Esophagus mucosa (tissue), 1 donor: ENCODE results near the gene RBM10. TPM values are rescaled to one million over a fixed set of nuclear protein-coding genes. Genes with fewer than 3 reads are reported as not detected.

ENCODE experiments used
- ATAC-seq: fragments of 200-7000 bp; cut with Tn5 transposase; one replicate; pipeline ENCODE4 v1.9.1; 2020
- total RNA-seq: library from RNA; stranded (reverse); gene quantifications from one replicate; pipeline ENCODE4 v1.2.4, GENCODE V29; 2023
- donor health status: DM: yes; HTN: yes; CAD: no.

RBM10 gene
- total RNA-seq, 1 donor from 2014 or later, result 23.6 TPM

DNA sequence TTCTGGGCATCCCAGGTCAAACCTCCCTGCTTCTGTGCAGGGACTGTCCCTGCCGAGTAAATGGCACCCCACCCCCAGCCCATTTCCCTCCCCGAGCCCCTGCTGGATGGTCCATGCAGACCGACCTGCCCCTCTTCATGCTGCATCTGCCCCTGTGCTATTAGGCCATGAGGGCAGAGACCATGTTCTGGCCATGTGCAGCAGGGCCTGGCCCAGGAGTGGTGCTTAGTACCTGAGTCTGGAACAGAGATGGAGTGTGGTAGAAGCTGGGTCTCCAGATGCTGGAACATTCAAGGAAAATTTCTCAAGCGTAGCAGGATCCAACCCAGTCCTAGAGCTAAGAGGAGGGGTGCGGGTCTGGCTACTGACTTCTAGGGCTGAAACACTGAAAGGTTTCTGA, 33.3 kb downstream of the RBM10 start:
- ATAC-seq, result no peak

- peak; percentile 79 for ATAC-seq
These were observed 34.4 kb downstream of the RBM10 start for GRCh38 chrX:47179221-47179927.

GRCh38 chrX:47179928-47180255, 34.9 kb downstream of the RBM10 start:
- no peak for ATAC-seq

DNA sequence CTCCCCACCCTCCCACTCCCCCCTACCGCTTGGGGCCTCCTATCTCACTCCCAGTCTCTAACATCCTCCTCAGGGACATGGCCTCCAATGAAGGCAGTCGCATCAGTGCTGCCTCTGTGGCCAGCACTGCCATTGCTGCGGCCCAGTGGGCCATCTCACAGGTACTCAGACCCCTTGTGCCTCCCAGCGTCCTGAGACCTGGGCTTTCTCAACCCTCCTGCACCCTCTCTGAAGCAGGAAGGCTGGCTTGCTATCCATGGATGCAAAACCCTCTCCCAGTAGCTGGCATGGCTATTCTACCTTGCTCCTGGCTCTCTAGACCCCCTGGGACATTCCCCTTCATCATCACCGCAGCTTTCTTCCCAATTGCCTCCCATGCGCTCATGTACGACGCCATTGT, 35.3 kb downstream of the RBM10 start:
- no peak for ATAC-seq

GRCh38 chrX:47181301-47181700, 36.3 kb downstream of the RBM10 start:
- no peak for ATAC-seq

- no peak for ATAC-seq
These were observed 37.2 kb downstream of the RBM10 start for GRCh38 chrX:47182106-47182700.

GRCh38 chrX:47184486-47184885, 39.5 kb downstream of the RBM10 start:
- ATAC-seq, result no peak

GRCh38 chrX:47185241-47185640, 40.2 kb downstream of the RBM10 start:
- ATAC-seq, result no peak

GRCh38 chrX:47186096-47186740, 41.2 kb downstream of the RBM10 start:
- no peak for ATAC-seq

DNA sequence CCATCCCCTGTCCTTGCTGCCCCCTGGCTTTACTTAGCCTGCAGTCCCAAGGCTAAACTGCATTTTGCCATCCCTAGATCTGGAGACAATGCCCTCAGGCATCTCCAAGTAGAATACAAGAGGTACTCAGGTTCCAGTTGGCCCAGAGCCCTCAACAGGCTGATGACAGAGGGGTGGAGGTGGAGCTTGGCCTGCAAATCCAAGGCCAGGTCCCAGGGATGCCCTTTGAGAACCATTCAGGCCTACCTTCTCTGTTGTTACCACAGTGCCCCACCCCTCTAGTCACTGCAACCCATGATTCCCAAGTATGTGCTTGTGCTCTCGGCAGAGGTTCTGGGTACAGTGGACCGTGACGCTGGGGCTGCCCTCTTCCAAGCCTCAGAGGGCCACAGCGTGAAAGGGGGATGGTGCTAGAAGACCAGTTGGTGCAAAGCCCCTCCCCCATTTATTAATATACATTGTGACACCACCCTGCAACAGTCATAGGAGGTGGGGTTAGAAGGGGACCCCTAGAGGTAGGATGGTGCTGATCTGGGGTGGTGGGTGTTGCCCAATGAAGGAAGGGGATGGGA, 42.2 kb downstream of the RBM10 start:
- no peak for ATAC-seq

DNA sequence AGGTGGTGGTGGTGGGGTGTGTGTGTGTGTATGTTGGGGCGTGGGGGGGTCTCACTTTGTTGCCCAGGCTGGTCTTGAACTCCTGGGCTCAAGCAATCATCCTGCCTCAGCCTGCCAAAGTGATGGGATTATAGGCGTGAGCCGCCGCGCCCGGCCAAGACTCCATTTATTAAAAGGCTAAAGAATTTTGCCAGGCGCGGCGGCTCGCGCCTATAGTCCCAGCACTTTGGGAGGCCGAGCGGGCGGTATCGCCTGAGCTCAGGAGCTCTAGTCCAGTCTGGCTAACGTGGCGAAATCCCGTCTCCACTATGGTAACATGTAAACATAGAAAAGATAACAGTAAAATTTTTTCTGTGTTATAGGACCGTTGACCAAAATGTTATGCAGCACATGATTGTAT, 44.9 kb downstream of the RBM10 start:
- ATAC-seq, result no peak

DNA sequence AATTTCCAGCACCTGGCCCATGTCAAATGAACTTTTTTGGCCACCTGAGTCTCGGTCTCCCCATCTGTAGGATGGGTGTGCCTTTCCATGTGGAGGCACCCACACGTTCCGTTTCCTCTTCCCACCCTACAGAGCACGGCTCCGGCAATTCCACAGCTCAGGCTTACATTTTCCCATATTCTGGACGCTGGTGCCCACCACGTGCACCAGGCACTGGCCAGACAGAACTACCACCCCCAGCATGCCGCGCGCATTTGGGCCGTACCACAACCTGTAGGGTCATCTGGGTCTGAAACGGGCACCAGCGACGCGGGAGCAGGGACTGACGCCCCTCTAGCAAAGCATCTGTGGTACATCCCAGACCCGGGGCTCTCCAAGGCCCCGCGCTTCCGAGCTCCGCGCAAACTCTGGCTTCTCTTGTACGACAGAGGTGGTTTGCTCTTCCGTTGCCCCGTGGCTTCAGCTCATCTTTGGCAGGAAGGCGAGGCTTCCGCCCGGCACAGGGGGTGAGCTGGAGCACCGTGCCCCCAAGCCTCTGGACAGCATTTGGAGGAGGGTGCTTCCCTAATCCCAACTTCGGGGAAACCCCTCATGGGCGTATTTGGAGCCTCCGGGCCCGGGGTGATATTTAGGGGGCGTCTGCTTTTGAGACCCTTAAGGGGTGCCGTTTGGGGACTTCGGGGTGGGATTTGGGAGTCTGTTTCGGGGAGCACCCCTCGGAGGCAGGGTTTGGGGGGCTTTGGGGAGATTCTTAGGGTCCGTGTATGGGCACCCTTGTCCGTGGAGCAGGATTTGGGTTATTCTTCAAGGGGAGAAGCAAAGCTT, 45.6 kb downstream of the RBM10 start:
- peak; percentile 76 for ATAC-seq

- ATAC-seq, result peak; percentile 32
These were observed 46.3 kb downstream of the RBM10 start for GRCh38 chrX:47191331-47191730.

DNA sequence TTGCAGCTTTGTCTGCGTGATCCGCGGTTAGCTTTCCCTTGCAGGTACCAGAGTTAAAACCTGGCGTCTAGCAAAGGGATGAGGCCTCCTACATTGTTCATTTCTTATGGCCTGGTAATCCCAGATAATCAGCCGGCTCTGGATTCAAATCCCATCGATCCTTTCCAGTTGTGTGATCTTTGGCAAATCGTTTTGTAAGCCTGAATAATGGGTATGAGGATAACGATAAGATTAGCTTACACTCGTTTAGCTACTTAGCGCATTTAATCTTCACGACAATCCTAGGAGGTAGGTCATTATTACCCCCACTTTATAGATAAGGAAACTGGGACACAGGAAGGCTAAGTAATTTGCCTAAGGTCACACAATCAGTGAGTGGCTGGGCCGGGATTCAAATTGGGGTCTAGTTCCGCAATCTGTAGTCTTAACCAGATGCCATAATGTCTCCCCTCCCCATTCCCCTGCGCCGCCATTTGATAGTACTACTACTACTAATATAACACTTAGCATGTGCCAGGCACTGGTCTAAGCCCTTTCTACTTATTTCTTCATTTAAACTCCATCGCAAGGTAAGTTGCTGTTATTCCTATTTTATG, 46.9 kb downstream of the RBM10 start:
- no peak for ATAC-seq

DNA sequence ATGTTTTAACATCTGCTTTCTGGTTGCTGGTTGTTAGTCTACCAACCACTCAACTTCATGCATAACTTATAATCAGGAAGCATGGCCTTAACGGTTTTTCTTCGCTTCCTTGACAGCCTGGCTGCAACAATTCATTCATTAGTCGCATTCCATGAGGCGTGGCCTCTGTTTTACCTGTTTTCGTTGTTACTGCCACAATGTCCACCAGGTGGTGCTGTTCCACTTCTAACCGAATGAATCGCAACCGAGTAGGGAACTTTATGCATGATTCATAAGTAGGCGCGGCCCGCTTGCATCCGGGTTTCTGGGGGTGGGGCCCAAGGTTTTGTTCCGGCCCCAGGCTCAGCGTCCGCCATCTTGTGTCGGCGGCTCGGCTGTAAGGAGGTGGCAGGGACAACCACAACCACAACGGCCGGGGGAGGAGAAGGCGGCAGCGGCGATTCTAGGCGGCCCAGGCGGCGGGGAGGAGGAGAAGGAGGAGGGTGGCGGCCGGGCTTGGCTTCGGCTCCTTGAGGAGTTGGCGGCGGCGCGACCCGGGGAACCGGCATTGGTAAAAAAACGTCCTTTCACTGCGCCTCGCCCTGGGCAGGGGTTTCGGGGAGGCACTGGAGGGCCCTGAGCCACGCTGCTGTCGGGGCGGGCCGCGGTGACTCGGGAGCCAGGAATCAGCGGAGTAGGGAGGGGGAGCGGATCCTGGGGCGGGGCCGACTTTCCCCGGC, 48.6 kb downstream of the RBM10 start, which contains the start of gene UBA1:
Gene UBA1, plus strand, starts transcription at position 355 of the 719 bp plus-strand sequence. CDS start 4,974 bp downstream, outside the sequence.
- peak; percentile 92 for ATAC-seq

- ATAC-seq, result no peak
These were observed 49.3 kb downstream of the RBM10 start for GRCh38 chrX:47194194-47194787.

DNA sequence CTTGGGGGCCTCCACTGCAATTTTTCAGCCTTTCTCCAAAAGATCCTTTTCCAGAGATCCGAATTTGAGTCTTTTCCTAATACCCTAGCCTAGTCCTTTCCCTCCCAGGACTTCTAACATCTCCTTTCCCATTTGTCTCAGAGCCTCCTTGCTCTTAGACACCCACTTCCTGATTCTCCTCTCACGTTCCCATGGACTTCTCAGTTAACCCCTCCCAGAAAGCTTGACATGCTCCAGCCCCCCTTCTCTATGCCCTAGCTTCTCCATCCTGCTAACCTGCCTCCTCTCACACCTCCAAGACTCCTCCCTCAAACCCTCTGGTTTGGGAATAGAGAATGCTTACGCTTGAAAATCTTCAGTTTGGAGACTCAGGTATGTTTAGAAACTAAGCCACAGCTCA, 51.1 kb downstream of the RBM10 start:
- ATAC-seq, result no peak

DNA sequence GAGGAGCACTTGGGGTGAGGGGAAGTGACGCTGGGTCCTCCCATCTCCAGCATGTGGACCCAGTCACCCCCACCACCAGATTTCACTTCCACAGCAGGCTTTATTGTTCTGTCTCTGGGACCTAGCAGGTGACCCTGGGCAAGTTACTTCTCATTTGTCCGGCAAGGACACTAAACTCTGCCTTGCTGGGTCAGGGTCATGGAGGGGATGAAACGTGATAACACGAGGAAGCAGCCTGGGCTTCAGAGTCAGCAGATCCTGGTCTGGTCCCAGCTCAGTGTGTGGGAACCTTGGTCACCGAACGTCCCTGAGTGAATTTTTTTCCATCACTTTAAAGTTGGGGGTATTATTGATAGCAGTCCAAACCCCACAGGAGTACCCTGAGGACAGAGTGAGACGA, 52.5 kb downstream of the RBM10 start:
- no peak for ATAC-seq

DNA sequence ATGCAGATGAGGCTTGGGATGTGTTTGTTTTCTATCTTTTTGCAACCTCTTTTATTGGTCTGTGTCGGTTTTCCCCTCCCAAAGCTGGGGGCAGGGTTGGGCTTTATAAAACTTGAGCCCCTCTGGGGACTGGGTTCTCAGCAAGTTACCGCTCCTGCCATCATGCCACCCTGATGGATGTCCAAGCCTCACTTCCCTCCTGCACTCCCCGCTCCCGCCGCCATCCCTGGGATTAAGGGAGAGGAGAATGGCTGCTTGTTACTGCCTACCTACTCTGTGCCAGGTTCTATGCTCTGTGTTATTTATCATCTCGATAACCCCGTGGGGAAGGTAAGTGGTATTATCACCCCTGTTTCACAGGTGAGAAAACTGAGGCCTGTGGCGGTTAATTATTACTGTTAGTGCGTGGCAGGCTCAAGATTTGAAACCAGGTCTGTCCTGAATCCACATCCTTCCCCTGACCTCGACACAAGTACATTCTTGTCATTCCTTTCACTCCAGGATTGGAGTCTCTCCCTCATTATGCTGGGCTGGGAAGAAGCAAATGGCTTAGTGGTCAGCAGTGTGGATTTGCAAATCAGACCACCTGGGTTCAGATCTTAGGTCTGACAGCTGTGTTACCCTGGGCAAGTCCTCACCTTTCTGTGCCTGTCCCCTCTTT, 53.1 kb downstream of the RBM10 start:
- ATAC-seq, result no peak

DNA sequence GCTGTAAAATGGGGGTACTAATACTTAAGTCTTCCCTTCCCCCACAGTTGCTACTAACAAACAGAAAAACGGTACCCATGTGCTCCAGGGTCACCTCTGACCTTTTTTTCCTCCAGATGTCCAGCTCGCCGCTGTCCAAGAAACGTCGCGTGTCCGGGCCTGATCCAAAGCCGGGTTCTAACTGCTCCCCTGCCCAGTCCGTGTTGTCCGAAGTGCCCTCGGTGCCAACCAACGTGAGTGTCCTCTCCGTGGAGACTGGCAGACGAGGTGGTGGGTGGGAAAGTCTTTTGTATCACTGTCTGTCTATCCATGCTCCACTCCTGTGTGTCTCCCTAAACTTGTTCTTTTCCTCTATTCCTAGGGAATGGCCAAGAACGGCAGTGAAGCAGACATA, 53.7 kb downstream of the RBM10 start:
- no peak for ATAC-seq

- ATAC-seq, result no peak
These were observed 54.3 kb downstream of the RBM10 start for GRCh38 chrX:47199286-47199685.
